Spleen (tissue), 11 donors: Measurements from ENCODE around the gene ARHGAP11A. TPM values are rescaled to one million over a fixed set of nuclear protein-coding genes. Genes with fewer than 3 reads are reported as not detected.

Experiments
- DNase-seq: peaks from one replicate; pipeline ENCODE4 v3.0.0-alpha.2; 2020
- H3K27ac ChIP-seq, 8 donors: fragments of 200-600 bp; sonication (generic) in 7 of 8; 1 replicate in 4 of 8; 2 replicates in 4 of 8; pipeline versions ENCODE4 v1.5.0 to v1.8.0; 2016 to 2021; ENCODE audit warnings: inconsistent platforms in 4 of 8, mild to moderate bottlenecking in 4 of 8, moderate library complexity in 1 of 8
- H3K27me3 ChIP-seq, 7 donors: fragments of 200-600 bp; sonication (generic) in 6 of 7; replicated peaks in 1 of 7; 1 replicate in 4 of 7; 2 replicates in 3 of 7; pipeline versions ENCODE4 v1.5.0 to v1.8.0; 2016 to 2021; ENCODE audit warnings: inconsistent platforms in 3 of 7, mild to moderate bottlenecking in 1 of 7
- H3K36me3 ChIP-seq, 6 donors: fragments of 200-600 bp; sonication (generic) in 5 of 6; 1 replicate in 4 of 6; 2 replicates in 2 of 6; pipeline versions ENCODE4 v1.5.0 to v1.8.0; 2016 to 2021; ENCODE audit warnings: inconsistent platforms in 2 of 6
- H3K4me1 ChIP-seq, 6 donors: fragments of 200-600 bp; sonication (generic) in 5 of 6; 1 replicate in 3 of 6; 2 replicates in 3 of 6; pipeline versions ENCODE4 v1.5.0 to v1.8.0; 2016 to 2021; ENCODE audit warnings: inconsistent platforms in 3 of 6
- H3K4me3 ChIP-seq, 8 donors: fragments of 200-600 bp; sonication (generic) in 7 of 8; 1 replicate in 4 of 8; 2 replicates in 4 of 8; pipeline versions ENCODE4 v1.5.0 to v1.8.0; 2016 to 2021; ENCODE audit warnings: inconsistent platforms in 4 of 8, mild to moderate bottlenecking in 4 of 8, moderate library complexity in 2 of 8
- H3K9me3 ChIP-seq, 8 donors: fragments of 200-600 bp; sonication (generic) in 7 of 8; 1 replicate in 4 of 8; 2 replicates in 4 of 8; pipeline versions ENCODE4 v1.5.0 to v1.8.0; 2016 to 2021; ENCODE audit warnings: inconsistent platforms in 4 of 8
- CTCF ChIP-seq, 11 experiments: fragments of 200-600 bp in 7 of 11; fragments of 450-650 bp in 4 of 11; sonication (generic) in 4 of 11; IDR thresholded peaks in 8 of 11; conservative IDR thresholded peaks in 3 of 11; 1 replicate in 7 of 11; 2 replicates in 4 of 11; pipeline versions ENCODE4 v1.4.0 to v1.8.0; 2016 to 2021; ENCODE audit warnings: antibody characterized with exemption in 11 of 11, inconsistent platforms in 4 of 11, mild to moderate bottlenecking in 1 of 11
- POLR2A ChIP-seq, 3 donors: fragments of 450-650 bp; IDR thresholded peaks; one replicate each; pipeline ENCODE4 v1.5.1; 2017; ENCODE audit warnings: antibody characterized with exemption in 3 of 3, mild to moderate bottlenecking in 1 of 3
- POLR2AphosphoS5 ChIP-seq, 3 donors: sonication (generic); formaldehyde crosslinking; IDR thresholded peaks; one replicate each; pipeline ENCODE4 v1.5.1; 2017; ENCODE audit warnings: antibody characterized with exemption in 3 of 3
- WGBS, 5 donors: extraction: QIAGEN DNeasy Blood & Tissue Kit in 3 of 5; methylation state at CpG; one replicate each; pipeline versions ENCODE4 v1.1.5 to v1.1.7; 2013 to 2018; 5-methylcytosine and 5-hydroxymethylcytosine counted together
- intact Hi-C: fragments of 100-400 bp; cut with DNase I; formaldehyde crosslinking; loops from one replicate; pipeline ENCODE4 v1.15.0; 2023; ENCODE audit warnings: low total_unique reads
- polyA plus RNA-seq, 3 donors: library from polyadenylated mRNA; stranded (reverse); fragments of 200-250 nt; gene quantifications; one replicate each; pipeline ENCODE4 v1.2.1, GENCODE V29; 2013
- small RNA-seq, 4 donors: library from RNA; depleted of rRNA; stranded (forward); fragments of <200 nt; gene quantifications; one replicate each; pipeline ENCODE3, GENCODE V24; 2016
- total RNA-seq, 7 donors: library from RNA; depleted of rRNA in 3 of 7; stranded (reverse); fragments of >200 nt in 3 of 7; fragmentation: NEBNext Ultra II Directional in 4 of 7; extraction: Animal tissue kit (Norgen Biotek cat#: 25700) in 4 of 7; gene quantifications; one replicate each; pipeline versions ENCODE4 v1.1.0 to v1.2.1, GENCODE V29; 2016 to 2021
- donor health status: healthy with polysubstance abuse.
- donor health status: DM: no; HTN: no; CAD: no; lungs with moderate emphysema.
- donor health status: DM: no; HTN: no; CAD: no.
- donor health status: Bipolar disorder and iron deficiency.
- donor health status: healthy.
- donor health status: DM: no; HTN: no; CAD: no.
- donor health status: DM: yes; HTN: yes; CAD: no.

ARHGAP11A gene
- total and polyA plus RNA-seq, 10 donors: 1.1 to 9.5 (median 5.6) TPM

DNA sequence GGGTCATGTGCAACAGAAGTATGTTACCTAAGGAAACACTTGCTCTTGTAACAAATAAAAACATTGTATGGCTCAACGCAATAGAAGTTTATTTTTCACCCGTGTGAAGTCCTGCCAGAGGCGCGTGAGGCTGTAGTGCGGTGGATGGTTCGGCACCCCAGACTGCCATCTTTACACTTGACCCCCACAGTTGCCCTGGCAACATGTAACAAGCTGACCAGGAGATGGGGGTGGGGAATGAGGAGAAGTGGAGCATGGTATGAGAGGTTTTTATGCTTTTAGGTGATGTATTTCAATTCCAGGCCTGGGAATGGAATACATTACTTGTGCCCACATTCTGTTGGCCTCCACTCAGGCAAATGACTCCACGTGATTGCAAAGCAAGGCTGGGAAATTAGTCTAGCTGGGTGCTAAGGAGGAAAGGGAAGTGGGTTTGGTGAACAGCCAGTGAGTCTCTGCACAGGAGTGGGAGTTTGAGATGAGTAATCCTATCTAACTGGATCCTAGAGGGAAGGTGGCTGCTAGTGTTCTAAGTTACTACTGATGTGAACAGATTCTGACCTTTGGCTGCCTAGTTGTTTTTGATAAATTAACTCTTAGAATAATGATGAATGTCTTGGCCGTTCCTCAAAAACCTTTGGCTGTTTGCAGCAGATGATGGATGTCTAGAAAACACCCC is 68.7 kb downstream of the ARHGAP11A start:
- H3K27me3 ChIP-seq: no peaks in the 10 kb centered on the region
- no peaks in the 10 kb centered on the region for H3K4me1 ChIP-seq
- H3K4me3 ChIP-seq: no peak overlapping the region
- no peaks in the 10 kb centered on the region for H3K36me3 ChIP-seq
- no peak for DNase-seq
- 74 to 78% (median 77%) methylated on average over 8 of the region's 8 CpGs for WGBS, 5 donors
- TF ChIP-seq POLR2AphosphoS5 (IDR thresholded peaks at IDR 0.05) (no peak), POLR2A (IDR thresholded peaks at IDR 0.05) (no peak), CTCF (IDR thresholded peaks at IDR 0.05 in 8 of 11, conservative IDR thresholded peaks at IDR 0.05 in 3 of 11) (no peak)
- no peaks in the 10 kb centered on the region for H3K9me3 ChIP-seq
- H3K27ac ChIP-seq: no peak overlapping the region
- intact Hi-C loops: no loop called here

GRCh38 chr15:32685576-32685975 is 70.3 kb downstream of the ARHGAP11A start:
- TF ChIP-seq POLR2AphosphoS5 (IDR thresholded peaks at IDR 0.05) (no peak), POLR2A (IDR thresholded peaks at IDR 0.05) (no peak), CTCF (IDR thresholded peaks at IDR 0.05 in 8 of 11, conservative IDR thresholded peaks at IDR 0.05 in 3 of 11) (no peak)
- Histone ChIP-seq H3K27me3 (no peaks in the 10 kb centered on the region), H3K36me3 (no peaks in the 10 kb centered on the region), H3K4me1 (no peaks in the 10 kb centered on the region), H3K9me3 (no peaks in the 10 kb centered on the region), H3K4me3 (no peak overlapping the region), H3K27ac (no peak overlapping the region)
- DNase-seq: no peak
- 57 to 81% (median 74%) methylated on average over 1 of the region's 1 CpG for whole genome bisulfite sequencing, 5 donors
- intact Hi-C loops: no loop called here

DNA sequence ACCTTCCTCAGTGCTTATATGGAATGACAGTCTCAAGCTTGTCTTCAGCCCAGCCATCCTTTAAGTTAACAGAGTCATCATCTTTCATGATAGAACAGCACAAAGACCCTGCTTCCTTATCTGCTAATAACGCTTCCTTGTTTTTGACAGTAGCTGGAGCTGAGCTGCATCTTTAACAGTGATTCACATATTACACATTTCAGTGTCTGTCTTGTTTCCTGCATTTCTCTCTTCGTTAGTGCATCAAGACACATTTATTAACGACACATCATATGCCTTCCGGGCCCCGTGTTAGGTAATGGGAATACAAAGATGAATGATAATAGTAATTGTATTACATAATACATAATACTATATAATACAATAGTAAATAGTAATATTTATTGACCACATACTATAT is 72.3 kb downstream of the ARHGAP11A start:
- Histone ChIP-seq H3K27ac (no peak overlapping the region), H3K4me3 (no peak overlapping the region), H3K9me3 (no peaks in the 10 kb centered on the region), H3K4me1 (no peaks in the 10 kb centered on the region), H3K27me3 (no peaks in the 10 kb centered on the region), H3K36me3 (no peaks in the 10 kb centered on the region)
- 75 to 93% (median 83%) methylated on average over 5 of the region's 5 CpGs for WGBS, 5 donors
- TF ChIP-seq POLR2A (IDR thresholded peaks at IDR 0.05) (no peak), CTCF (IDR thresholded peaks at IDR 0.05 in 8 of 11, conservative IDR thresholded peaks at IDR 0.05 in 3 of 11) (no peak), POLR2AphosphoS5 (IDR thresholded peaks at IDR 0.05) (no peak)
- no peak for DNase-seq
- intact Hi-C loops: no loop called here

DNA sequence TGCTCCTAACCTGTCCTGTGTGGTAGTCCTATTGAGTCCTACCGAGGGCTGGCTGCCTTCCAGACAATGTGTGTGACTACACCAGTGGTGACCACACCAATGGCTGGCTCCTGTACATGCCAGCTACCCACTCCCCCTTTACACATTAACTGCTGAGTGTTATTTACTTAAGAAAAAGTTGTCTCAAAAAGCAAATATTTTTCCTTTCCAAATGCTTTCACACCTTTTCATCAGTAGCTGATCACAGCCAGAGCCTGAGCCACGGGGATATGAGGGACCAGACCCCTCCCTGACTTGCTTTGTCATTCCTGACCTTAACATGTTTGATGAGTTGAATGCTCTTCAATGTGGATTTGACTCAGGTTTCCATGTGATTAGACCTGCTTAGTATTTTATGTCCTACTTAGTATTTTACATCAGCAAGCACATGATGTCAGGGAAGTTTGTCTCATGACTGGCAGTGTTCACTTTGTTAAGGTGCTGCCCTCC is 72.9 kb downstream of the ARHGAP11A start:
- intact Hi-C loops: no loop called here
- Histone ChIP-seq H3K27ac (no peak overlapping the region), H3K4me1 (no peaks in the 10 kb centered on the region), H3K4me3 (no peak overlapping the region), H3K36me3 (no peaks in the 10 kb centered on the region), H3K9me3 (no peaks in the 10 kb centered on the region), H3K27me3 (no peaks in the 10 kb centered on the region)
- WGBS, 5 donors: 70 to 87% (median 76%) methylated on average over 2 of the region's 2 CpGs
- TF ChIP-seq CTCF (IDR thresholded peaks at IDR 0.05 in 8 of 11, conservative IDR thresholded peaks at IDR 0.05 in 3 of 11) (no peak), POLR2AphosphoS5 (IDR thresholded peaks at IDR 0.05) (no peak), POLR2A (IDR thresholded peaks at IDR 0.05) (no peak)
- DNase-seq: no peak

Small RNA genes lying within 50 kb of the gene (small RNA-seq; reads per million reads assigned to genes)
- 0 reads per million in 4 donors for gene RN7SL286P

Other genes with a start within 250 kb of the ARHGAP11A start
- 1 to 10 TPM in 5 of 7 donors, under 1 TPM in 1, not detected in 1; 0.72 to 3.2 (median 1.6) TPM for gene GOLGA8K, start 212.2 kb upstream of the ARHGAP11A start, total RNA-seq
- gene GOLGA8K, start 212.2 kb upstream of the ARHGAP11A start, polyA plus RNA-seq: under 1 TPM; 0.07 to 0.58 (median 0.08) TPM
- gene GOLGA8O, start 159.9 kb upstream of the ARHGAP11A start, total RNA-seq: 1 to 10 TPM in 5 of 7 donors, under 1 TPM in 1, not detected in 1; 0.85 to 4.1 (median 1.8) TPM
- under 1 TPM; 0.07 to 0.67 (median 0.08) TPM for gene GOLGA8O, start 159.9 kb upstream of the ARHGAP11A start, polyA plus RNA-seq
- 10 to 100 TPM; 10.3 to 25.8 (median 14.0) TPM for gene GOLGA8N, start 22.0 kb upstream of the ARHGAP11A start, total RNA-seq
- gene GOLGA8N, start 22.0 kb upstream of the ARHGAP11A start, polyA plus RNA-seq: 10 to 100 TPM in 1 of 3 donors, 1 to 10 TPM in 2; 3.7 to 13.4 (median 6.8) TPM
- 1 to 10 TPM in 1 of 7 donors, under 1 TPM in 1, not detected in 5; 0.54 to 1.2 TPM for gene SCG5, start 26.2 kb downstream of the ARHGAP11A start, total RNA-seq
- gene SCG5, start 26.2 kb downstream of the ARHGAP11A start, polyA plus RNA-seq: 1 to 10 TPM in 2 of 3 donors, under 1 TPM in 1; 0.74 to 2.4 (median 1.2) TPM
- 1 to 10 TPM in 3 of 7 donors, under 1 TPM in 3, not detected in 1; 0.09 to 3.3 (median 1.0) TPM for gene GREM1, start 102.5 kb downstream of the ARHGAP11A start, total RNA-seq
- 1 to 10 TPM in 1 of 3 donors, under 1 TPM in 2; 0.06 to 1.2 (median 0.13) TPM for gene GREM1, start 102.5 kb downstream of the ARHGAP11A start, polyA plus RNA-seq